Measurements from ENCODE around the gene CASQ2. TPM values are rescaled to one million over a fixed set of nuclear protein-coding genes. Genes with fewer than 3 reads are reported as not detected.

CASQ2 gene
- total and polyA plus RNA-seq, 2 donors (not counting 3 experiments of a cell fraction or from before 2014, with no cell fraction given), result not detected

DNA sequence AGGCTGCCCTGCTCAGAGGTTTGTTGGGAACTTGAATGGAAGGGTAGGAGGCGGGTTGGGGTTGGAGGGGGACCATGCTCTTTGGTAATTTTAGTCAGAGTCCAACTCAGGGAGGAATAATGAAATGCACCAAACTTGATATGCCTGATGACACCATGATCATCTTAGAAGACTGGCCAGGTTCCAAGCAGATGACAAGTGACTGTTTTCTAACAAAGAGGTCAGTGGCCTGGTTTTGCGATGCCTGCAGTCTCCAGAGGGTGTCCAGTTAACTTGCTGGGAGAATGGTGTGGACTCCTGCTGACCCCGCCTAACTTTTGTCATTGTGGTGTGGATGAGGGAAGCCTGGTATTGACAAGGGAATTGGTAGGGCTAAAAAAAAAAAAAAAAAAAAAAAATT lies 114.4 kb downstream of the CASQ2 start:
- no peak for TF ChIP-seq POLR2AphosphoS5 (IDR thresholded peaks at IDR 0.05; ENCODE audit: insufficient read depth, low read depth, low read length)
- TF ChIP-seq POLR2A (IDR thresholded peaks at IDR 0.05; ENCODE audit: low read depth, low read length), result no peak
- no peak for TF ChIP-seq EZH2 (IDR thresholded peaks at IDR 0.05; ENCODE audit: borderline replicate concordance, low read depth, low read length, severe bottlenecking)
- TF ChIP-seq, protein P1, sequence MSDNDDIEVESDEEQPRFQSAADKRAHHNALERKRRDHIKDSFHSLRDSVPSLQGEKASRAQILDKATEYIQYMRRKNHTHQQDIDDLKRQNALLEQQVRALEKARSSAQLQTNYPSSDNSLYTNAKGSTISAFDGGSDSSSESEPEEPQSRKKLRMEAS (IDR thresholded peaks at IDR 0.05; ENCODE audit: insufficient read depth, insufficient read length), result no peak
- Histone ChIP-seq H3K9ac (replicated peaks; ENCODE audit: extremely low read depth, insufficient read depth, low read length) (no peak overlapping the region), H3K36me3 (ENCODE audit: control insufficient read depth in 2 of 2, extremely low read depth in 1 of 2, insufficient read depth in 2 of 2, low read length in 2 of 2) (peaks cover 3% of the 10 kb centered on the region in 2 experiments), H3K4me3 (replicated peaks in 1 of 3; ENCODE audit: insufficient read depth in 1 of 3, low read depth in 1 of 3, low read length in 3 of 3) (no peak overlapping the region), H4K20me1 (replicated peaks; ENCODE audit: control insufficient read depth, extremely low read depth, insufficient read depth, low read length) (no peaks in the 10 kb centered on the region), H3K4me2 (ENCODE audit: insufficient read depth, low read length) (no peak overlapping the region), H2AFZ (ENCODE audit: low read depth, low read length) (no peak overlapping the region), H3K4me1 (ENCODE audit: control insufficient read depth, extremely low read depth, insufficient read depth, low read length) (peaks cover 20% of the 10 kb centered on the region), H3K79me2 (ENCODE audit: control insufficient read depth, insufficient read depth, low read length) (peaks cover 43% of the 10 kb centered on the region), H3K27ac (ENCODE audit: insufficient read depth, low read depth, low read length) (no peak overlapping the region), H3K9me3 (replicated peaks; ENCODE audit: control insufficient read depth, insufficient read depth, low read length) (no peaks in the 10 kb centered on the region), H3K27me3 (ENCODE audit: control insufficient read depth in 2 of 2, insufficient read depth in 2 of 2, low read length in 2 of 2) (no peaks in the 10 kb centered on the region), H3K9me1 (replicated peaks; ENCODE audit: control insufficient read depth, extremely low read depth, insufficient read depth, low read length) (no peaks in the 10 kb centered on the region)
- no peak for FAIRE-seq
- dilution Hi-C loops (cut with MboI; ENCODE audit: extremely low pct_ligation_motif_present, low sequenced_read_pairs) (no loop called here), intact Hi-C loops (cut with micrococcal nuclease) (loop anchor here (2.0 kb wide), 1 partner anchor 15 kb away; no protein-coding TSS in a partner anchor)
- no TSS peak for BruUV-seq (replicated peaks)
- ChIA-PET CTCF (interaction anchor here (0.6 to 1.8 kb wide), 6 partner anchors 10 to 379 kb away, joined by 3 to 6 read pairs (median 3); partner anchors contain the start of gene VANGL1), POLR2A (interaction anchor here (0.7 kb wide), 1 partner anchor 11 kb away, joined by 5 read pairs; no protein-coding TSS in a partner anchor)
- DNase-seq (ENCODE audit: low read depth, low spot score), result no peak

GRCh38 chr1:115652236-115652788 lies 116.2 kb downstream of the CASQ2 start:
- peaks cover 22% of the 10 kb centered on the region for H3K4me1 ChIP-seq (ENCODE audit: control insufficient read depth, extremely low read depth, insufficient read depth, low read length)
- DNase-seq (ENCODE audit: low read depth, low spot score) (no peak), FAIRE-seq (no peak)
- intact Hi-C loops (cut with micrococcal nuclease), result no loop called here
- H3K36me3 ChIP-seq (ENCODE audit: control insufficient read depth in 2 of 2, extremely low read depth in 1 of 2, insufficient read depth in 2 of 2, low read length in 2 of 2), result peaks cover 3% of the 10 kb centered on the region in 2 experiments
- H3K4me3 ChIP-seq (replicated peaks in 1 of 3; ENCODE audit: insufficient read depth in 1 of 3, low read depth in 1 of 3, low read length in 3 of 3), result no peak overlapping the region
- no peaks in the 10 kb centered on the region for H4K20me1 ChIP-seq (replicated peaks; ENCODE audit: control insufficient read depth, extremely low read depth, insufficient read depth, low read length)
- no peak overlapping the region for H3K27ac ChIP-seq (ENCODE audit: insufficient read depth, low read depth, low read length)
- H3K79me2 ChIP-seq (ENCODE audit: control insufficient read depth, insufficient read depth, low read length), result peaks cover 46% of the 10 kb centered on the region
- ChIA-PET POLR2A (no interaction called here), CTCF (interaction anchor here (1.8 kb wide), 1 partner anchor 54 kb away, joined by 6 read pairs; no protein-coding TSS in a partner anchor)
- no peak overlapping the region for H2AFZ ChIP-seq (ENCODE audit: low read depth, low read length)
- dilution Hi-C loops (cut with MboI; ENCODE audit: extremely low pct_ligation_motif_present, low sequenced_read_pairs), result no loop called here
- no TSS peak for BruUV-seq (replicated peaks)
- H3K27me3 ChIP-seq (ENCODE audit: control insufficient read depth in 2 of 2, insufficient read depth in 2 of 2, low read length in 2 of 2), result no peaks in the 10 kb centered on the region
- no peak overlapping the region for H3K9ac ChIP-seq (replicated peaks; ENCODE audit: extremely low read depth, insufficient read depth, low read length)
- no peak for TF ChIP-seq GATA2 (IDR thresholded peaks at IDR 0.05; ENCODE audit: insufficient read depth, insufficient read length, low read depth, low read length)
- TF ChIP-seq POLR2A (IDR thresholded peaks at IDR 0.05; ENCODE audit: low read depth, low read length), result no peak
- TF ChIP-seq POLR2AphosphoS5 (IDR thresholded peaks at IDR 0.05; ENCODE audit: insufficient read depth, low read depth, low read length), result no peak
- TF ChIP-seq FOS (IDR thresholded peaks at IDR 0.05; ENCODE audit: borderline replicate concordance, insufficient read depth, low read length), result no peak
- no peak for TF ChIP-seq MYC (IDR thresholded peaks at IDR 0.05; ENCODE audit: low read depth, low read length)
- no peak for TF ChIP-seq CTCF (IDR thresholded peaks at IDR 0.05; ENCODE audit: extremely low read depth in 1 of 2, insufficient read depth in 1 of 2, low read depth in 1 of 2, low read length in 2 of 2)
- no peak overlapping the region for H3K4me2 ChIP-seq (ENCODE audit: insufficient read depth, low read length)
- no peaks in the 10 kb centered on the region for H3K9me3 ChIP-seq (replicated peaks; ENCODE audit: control insufficient read depth, insufficient read depth, low read length)
- no peaks in the 10 kb centered on the region for H3K9me1 ChIP-seq (replicated peaks; ENCODE audit: control insufficient read depth, extremely low read depth, insufficient read depth, low read length)

All from endothelial cell of umbilical vein (primary cell).